Measurements from ENCODE around the gene TRAPPC14.
"Not testable (repeated sequence)": the region's sequence is repeated elsewhere in the genome, so short reads cannot be mapped to it uniquely, and the experiment has no call there.

Gene TRAPPC14

GRCh38 chr7:100191775-100192174, 33.3 kb upstream of the TRAPPC14 start:
- DNase-seq (ENCODE audit: low read depth), result no peak

GRCh38 chr7:100190048-100190711, 31.7 kb upstream of the TRAPPC14 start:
- peak; percentile 47 for DNase-seq (ENCODE audit: low read depth)
- H3K4me3 ChIP-seq (ENCODE audit: low read length), result no peak overlapping the region
- TF ChIP-seq CTCF (IDR thresholded peaks at IDR 0.05; ENCODE audit: insufficient read depth, low read depth, low read length, missing control alignments), result peak; percentile 14

More at GRCh38 chr7:100191775-100192174, 33.3 kb upstream of the TRAPPC14 start:
- no peak for TF ChIP-seq CTCF (IDR thresholded peaks at IDR 0.05; ENCODE audit: insufficient read depth, low read depth, low read length, missing control alignments)
- no peak overlapping the region for H3K4me3 ChIP-seq (ENCODE audit: low read length)

GRCh38 chr7:100189061-100189460, 30.5 kb upstream of the TRAPPC14 start:
- TF ChIP-seq CTCF (IDR thresholded peaks at IDR 0.05; ENCODE audit: insufficient read depth, low read depth, low read length, missing control alignments), result no peak
- no peak overlapping the region for H3K4me3 ChIP-seq (ENCODE audit: low read length)

GRCh38 chr7:100185726-100186125, 27.2 kb upstream of the TRAPPC14 start:
- TF ChIP-seq CTCF (IDR thresholded peaks at IDR 0.05; ENCODE audit: insufficient read depth, low read depth, low read length, missing control alignments), result no peak
- no peak for DNase-seq (ENCODE audit: low read depth)
- no peak overlapping the region for H3K4me3 ChIP-seq (ENCODE audit: low read length)

More at GRCh38 chr7:100189061-100189460, 30.5 kb upstream of the TRAPPC14 start:
- DNase-seq (ENCODE audit: low read depth), result no peak

GRCh38 chr7:100183090-100183489, 24.6 kb upstream of the TRAPPC14 start:
- DNase-seq (ENCODE audit: low read depth); H3K4me3 ChIP-seq (ENCODE audit: low read length): not testable (repeated sequence)

GRCh38 chr7:100182616-100183015, 24.1 kb upstream of the TRAPPC14 start:
- DNase-seq (ENCODE audit: low read depth); H3K4me3 ChIP-seq (ENCODE audit: low read length): not testable (repeated sequence)

- DNase-seq (ENCODE audit: low read depth); H3K4me3 ChIP-seq (ENCODE audit: low read length): not testable (repeated sequence)
Observed at GRCh38 chr7:100180084-100180483, 21.6 kb upstream of the TRAPPC14 start.

- TF ChIP-seq CTCF (IDR thresholded peaks at IDR 0.05; ENCODE audit: insufficient read depth, low read depth, low read length, missing control alignments), result no peak
- peak within 1 kb of the TSS; percentile 75 for H3K4me3 ChIP-seq (ENCODE audit: low read length)
- DNase-seq (ENCODE audit: low read depth), result peak; percentile 97
Observed at GRCh38 chr7:100177045-100178001, 18.8 kb upstream of the TRAPPC14 start, which contains the start of the genes GPC2 and STAG3. Gene GPC2 (minus strand): TSS chr7:100177381. CDS start chr7:100177199, 182 bp downstream. Gene STAG3 (plus strand): TSS chr7:100177918. CDS start chr7:100180557, 2,639 bp downstream.
